BJ (cell line): ENCODE measurements around the gene UBXN11. TPM values are rescaled to one million over a fixed set of nuclear protein-coding genes. Genes with fewer than 3 reads are reported as not detected.

Experiments
- CTCF ChIA-PET: fragments of 350-600 bp; formaldehyde crosslinking; extraction: SDS; loops from one replicate; lab custom pipeline; 2021; ENCODE audit warnings: antibody characterized with exemption, inconsistent platforms; lab: Yijun Ruan, JAX
- POLR2A ChIA-PET: fragments of 300-600 bp; sonication (Branson Sonifier 250); formaldehyde crosslinking; extraction: SDS; loops from one replicate; lab custom pipeline; 2021; ENCODE audit warnings: antibody characterized with exemption; lab: Charles Lee
- DNase-seq: peaks from one replicate; pipeline ENCODE4 v3.0.0-alpha.2; 2011; ENCODE audit warnings: low read depth
- H3K27me3 ChIP-seq: 2 replicates; pipeline ENCODE4 v1.6.0; 2011; ENCODE audit warnings: low read length; ENCODE audit not compliant: control insufficient read depth, insufficient read depth
- H3K36me3 ChIP-seq: 2 replicates; pipeline ENCODE4 v1.5.1; 2011; ENCODE audit warnings: low read length; ENCODE audit not compliant: control insufficient read depth, insufficient read depth
- H3K4me3 ChIP-seq: 2 replicates; pipeline ENCODE4 v1.5.1; 2011; ENCODE audit warnings: low read depth, mild to moderate bottlenecking, control low read depth, low read length
- polyA plus RNA-seq: library from polyadenylated mRNA; depleted of rRNA; stranded (reverse); fragments of >200 nt; gene quantifications from 2 replicates; pipeline ENCODE4 v1.2.3, GENCODE V29; 2011
- TF ChIP-seq, protein P1 (sequence below): IDR thresholded peaks from 2 replicates; pipeline ENCODE4 v1.5.1; 2011; ENCODE audit warnings: low read depth, mild to moderate bottlenecking, control low read depth, inconsistent platforms, low read length, moderate library complexity; ENCODE audit not compliant: insufficient read depth

UBXN11 gene
- polyA plus RNA-seq, 1 experiment = 12.9 TPM

DNA sequence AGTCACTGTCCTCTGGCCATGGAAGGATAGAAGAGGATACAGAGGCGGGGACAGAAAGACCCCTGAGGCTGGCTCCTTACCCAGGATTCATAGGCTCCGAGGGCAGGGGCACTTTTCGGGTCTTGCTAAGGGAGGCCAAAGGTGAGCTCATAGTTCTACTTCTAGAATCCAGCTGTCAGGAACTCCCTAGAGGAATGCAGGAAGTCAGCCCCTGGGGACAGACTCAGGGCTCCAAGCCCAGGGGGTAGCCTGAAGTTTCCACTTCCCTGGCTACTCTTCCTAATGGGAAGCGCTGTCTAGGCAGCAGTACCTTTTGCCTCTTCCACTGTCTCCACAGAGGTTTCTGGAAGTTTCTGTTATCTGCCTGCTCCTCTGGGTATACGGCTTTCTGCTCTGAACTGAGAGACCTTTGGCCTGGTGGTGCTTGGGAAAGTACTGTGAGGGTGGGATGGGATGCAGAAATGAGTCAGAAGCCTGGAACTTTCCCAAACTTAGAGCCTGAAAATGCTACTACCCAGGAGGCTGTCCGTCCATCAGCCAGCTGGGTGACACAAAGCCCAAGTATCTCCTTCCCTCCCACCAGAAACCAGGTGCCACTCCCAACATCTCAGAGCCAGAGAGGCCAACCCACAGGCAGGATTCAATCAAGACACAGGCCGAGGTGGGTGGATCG lies 3.6 kb downstream of the UBXN11 start:
- H3K4me3 ChIP-seq = no peak overlapping the region
- POLR2A ChIA-PET = interaction anchor here (1.4 kb wide), 1 partner anchor 18 kb away, joined by 3 read pairs; no protein-coding TSS in a partner anchor
- TF ChIP-seq, protein P1, sequence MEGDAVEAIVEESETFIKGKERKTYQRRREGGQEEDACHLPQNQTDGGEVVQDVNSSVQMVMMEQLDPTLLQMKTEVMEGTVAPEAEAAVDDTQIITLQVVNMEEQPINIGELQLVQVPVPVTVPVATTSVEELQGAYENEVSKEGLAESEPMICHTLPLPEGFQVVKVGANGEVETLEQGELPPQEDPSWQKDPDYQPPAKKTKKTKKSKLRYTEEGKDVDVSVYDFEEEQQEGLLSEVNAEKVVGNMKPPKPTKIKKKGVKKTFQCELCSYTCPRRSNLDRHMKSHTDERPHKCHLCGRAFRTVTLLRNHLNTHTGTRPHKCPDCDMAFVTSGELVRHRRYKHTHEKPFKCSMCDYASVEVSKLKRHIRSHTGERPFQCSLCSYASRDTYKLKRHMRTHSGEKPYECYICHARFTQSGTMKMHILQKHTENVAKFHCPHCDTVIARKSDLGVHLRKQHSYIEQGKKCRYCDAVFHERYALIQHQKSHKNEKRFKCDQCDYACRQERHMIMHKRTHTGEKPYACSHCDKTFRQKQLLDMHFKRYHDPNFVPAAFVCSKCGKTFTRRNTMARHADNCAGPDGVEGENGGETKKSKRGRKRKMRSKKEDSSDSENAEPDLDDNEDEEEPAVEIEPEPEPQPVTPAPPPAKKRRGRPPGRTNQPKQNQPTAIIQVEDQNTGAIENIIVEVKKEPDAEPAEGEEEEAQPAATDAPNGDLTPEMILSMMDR = no peak
- H3K36me3 ChIP-seq = no peaks in the 10 kb centered on the region
- CTCF ChIA-PET = interaction anchor here (1.9 kb wide), 1 partner anchor 18 kb away, joined by 6 read pairs; no protein-coding TSS in a partner anchor
- no peak for DNase-seq
- H3K27me3 ChIP-seq = no peaks in the 10 kb centered on the region

DNA sequence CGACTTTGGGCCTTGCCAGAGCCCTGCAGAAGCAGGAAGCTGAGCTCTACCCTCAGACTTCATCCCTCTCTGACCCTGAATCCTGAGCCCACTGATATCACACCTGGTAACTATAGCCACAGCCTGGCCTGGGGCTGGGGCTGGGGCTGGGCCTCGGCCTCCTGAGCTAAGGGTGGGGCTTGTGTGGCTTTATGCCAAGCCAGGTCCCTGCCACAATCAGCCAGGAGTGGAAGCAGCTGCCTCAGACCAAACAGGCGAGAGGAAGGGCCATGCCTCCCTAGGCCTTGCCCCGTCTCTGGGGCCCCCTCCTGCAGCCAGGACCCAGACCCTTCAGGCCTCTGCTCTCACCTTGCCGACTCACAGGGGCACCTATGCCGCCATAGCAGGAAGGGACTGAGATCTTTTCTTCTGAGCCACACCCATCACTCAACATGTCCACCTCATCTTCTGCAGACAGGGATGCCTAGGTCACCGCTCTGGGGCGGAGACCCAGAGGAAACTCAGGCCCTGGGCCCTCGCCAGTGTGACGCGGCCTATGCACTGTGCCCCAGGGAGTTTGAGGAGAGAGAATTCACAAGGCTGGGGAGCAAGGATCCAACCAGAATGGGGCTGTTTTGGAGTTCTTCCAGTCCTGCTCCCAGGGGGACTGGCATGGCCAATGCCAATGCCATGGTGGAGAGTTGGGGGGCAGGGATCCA lies 5.7 kb downstream of the UBXN11 start:
- ChIA-PET POLR2A (no interaction called here), CTCF (interaction anchor here (0.8 to 2.4 kb wide), 3 partner anchors 16 to 21 kb away, joined by 3 to 9 read pairs (median 7); partner anchors contain the start of gene SH3BGRL3)
- Histone ChIP-seq H3K4me3 (no peak overlapping the region), H3K27me3 (no peaks in the 10 kb centered on the region), H3K36me3 (no peaks in the 10 kb centered on the region)
- TF ChIP-seq, protein P1 = no peak
- DNase-seq = no peak

DNA sequence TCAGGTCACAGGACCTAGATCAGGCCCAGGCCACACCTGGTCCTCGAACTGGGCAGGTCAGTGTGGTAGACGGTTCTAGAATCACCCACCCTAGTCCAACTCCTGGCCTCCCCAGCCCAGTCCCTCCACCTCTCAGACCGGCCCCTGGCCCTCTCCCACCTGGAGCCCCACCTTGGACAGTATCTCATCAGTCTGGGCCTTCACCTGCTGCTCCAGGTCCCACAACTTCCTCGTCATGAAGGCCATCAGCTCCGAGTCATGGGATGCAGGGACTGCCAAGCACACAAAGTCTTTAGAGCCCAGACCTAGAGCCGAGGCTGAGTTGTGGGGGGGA lies 8.7 kb downstream of the UBXN11 start:
- no peaks in the 10 kb centered on the region for H3K27me3 ChIP-seq
- ChIA-PET CTCF (interaction anchor here (4.9 kb wide), 1 partner anchor 12 kb away, joined by 27 read pairs; no protein-coding TSS in a partner anchor), POLR2A (no interaction called here)
- TF ChIP-seq, protein P1 = no peak
- no peak for DNase-seq
- H3K36me3 ChIP-seq = no peaks in the 10 kb centered on the region
- H3K4me3 ChIP-seq = no peak overlapping the region

DNA sequence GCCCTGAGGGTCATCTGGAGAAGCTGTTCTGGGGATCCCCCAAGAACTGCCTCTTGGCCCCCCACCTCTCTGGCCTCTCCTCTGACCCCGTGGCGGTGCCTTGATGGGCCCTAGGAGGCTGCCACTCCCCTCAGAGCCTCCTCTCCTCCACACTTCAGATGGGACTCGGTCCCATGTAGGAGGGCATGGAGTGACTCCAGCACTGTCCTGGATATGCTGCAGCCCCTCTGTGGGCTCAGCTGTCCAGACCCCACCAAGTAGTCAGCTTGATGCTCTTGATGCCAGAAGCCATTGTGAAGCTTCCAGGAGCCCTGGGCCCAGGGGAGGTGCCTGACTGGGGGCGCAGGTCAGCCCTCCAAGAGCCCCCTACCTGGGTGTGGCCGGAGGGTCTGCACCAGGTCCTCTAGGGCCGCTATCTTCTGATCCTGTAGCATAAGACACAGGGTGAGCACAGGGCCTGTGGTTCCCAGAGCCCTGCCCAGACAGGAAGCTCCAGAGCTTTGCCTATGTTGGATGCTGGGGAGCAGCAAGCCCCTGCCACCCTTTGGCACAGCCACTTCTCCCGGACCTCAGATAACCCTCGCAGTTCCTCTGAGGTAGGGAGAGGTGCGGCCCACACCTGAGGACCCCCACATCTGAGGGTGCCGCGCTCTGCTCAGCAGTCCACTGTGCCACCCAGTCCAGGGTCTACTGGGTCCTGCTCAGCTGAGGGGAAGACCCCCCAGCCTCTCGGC lies 9.2 kb downstream of the UBXN11 start:
- DNase-seq = no peak
- H3K27me3 ChIP-seq = no peaks in the 10 kb centered on the region
- POLR2A ChIA-PET = no interaction called here
- TF ChIP-seq, protein P1 = no peak
- H3K4me3 ChIP-seq = no peak overlapping the region
- CTCF ChIA-PET = interaction anchor here (1.1 to 4.9 kb wide), 2 partner anchors 11 to 24 kb away, joined by 3 to 27 read pairs; no protein-coding TSS in a partner anchor
- H3K36me3 ChIP-seq = no peaks in the 10 kb centered on the region
